ENCODE data around the gene MYL6.

Gene MYL6

GRCh38 chr12:56129942-56130495, 28.1 kb upstream of the MYL6 start:
- TF ChIP-seq REST (IDR thresholded peaks at IDR 0.05; ENCODE audit: low read depth) (no peak), TEAD4 (IDR thresholded peaks at IDR 0.05) (no peak), FOXM1 (IDR thresholded peaks at IDR 0.05; ENCODE audit: borderline replicate concordance, low read depth) (no peak), TCF12 (IDR thresholded peaks at IDR 0.05; ENCODE audit: low read depth) (no peak), RAD21 (IDR thresholded peaks at IDR 0.05; ENCODE audit: low read depth) (no peak), USF1 (IDR thresholded peaks at IDR 0.05) (no peak), NFIC (IDR thresholded peaks at IDR 0.05) (no peak), CREB1 (IDR thresholded peaks at IDR 0.05; ENCODE audit: low read depth) (no peak), MAX (IDR thresholded peaks at IDR 0.05) (no peak), ZBTB7A (IDR thresholded peaks at IDR 0.05; ENCODE audit: low read depth) (no peak), EGR1 (IDR thresholded peaks at IDR 0.05) (no peak), YY1 (IDR thresholded peaks at IDR 0.05; ENCODE audit: low read depth) (no peak), TAF1 (IDR thresholded peaks at IDR 0.05; ENCODE audit: low read depth) (no peak), EP300 (IDR thresholded peaks at IDR 0.05; ENCODE audit: borderline replicate concordance) (no peak), CEBPB (IDR thresholded peaks at IDR 0.05) (no peak)

GRCh38 chr12:56130876-56131275, 27.3 kb upstream of the MYL6 start:
- TF ChIP-seq RAD21 (IDR thresholded peaks at IDR 0.05; ENCODE audit: low read depth) (no peak), MAX (IDR thresholded peaks at IDR 0.05) (no peak), CEBPB (IDR thresholded peaks at IDR 0.05) (no peak)

- TF ChIP-seq TAF1 (IDR thresholded peaks at IDR 0.05; ENCODE audit: low read depth), result no peak
- TF ChIP-seq YY1 (IDR thresholded peaks at IDR 0.05; ENCODE audit: low read depth), result no peak
- no peak for TF ChIP-seq ZBTB7A (IDR thresholded peaks at IDR 0.05; ENCODE audit: low read depth)
- no peak for TF ChIP-seq FOXM1 (IDR thresholded peaks at IDR 0.05; ENCODE audit: borderline replicate concordance, low read depth)
- TF ChIP-seq MAX (IDR thresholded peaks at IDR 0.05), result no peak
- no peak for TF ChIP-seq NFIC (IDR thresholded peaks at IDR 0.05)
- no peak for TF ChIP-seq RAD21 (IDR thresholded peaks at IDR 0.05; ENCODE audit: low read depth)
- no peak for TF ChIP-seq TCF12 (IDR thresholded peaks at IDR 0.05; ENCODE audit: low read depth)
- TF ChIP-seq CREB1 (IDR thresholded peaks at IDR 0.05; ENCODE audit: low read depth), result no peak
- no peak for TF ChIP-seq TEAD4 (IDR thresholded peaks at IDR 0.05)
- no peak for TF ChIP-seq EGR1 (IDR thresholded peaks at IDR 0.05)
- no peak for TF ChIP-seq EP300 (IDR thresholded peaks at IDR 0.05; ENCODE audit: borderline replicate concordance)
- no peak for TF ChIP-seq CEBPB (IDR thresholded peaks at IDR 0.05)
These were observed 23.3 kb upstream of the MYL6 start for GRCh38 chr12:56134897-56135296.

GRCh38 chr12:56137853-56138571, 20.1 kb upstream of the MYL6 start:
- TF ChIP-seq ZBTB7A (IDR thresholded peaks at IDR 0.05; ENCODE audit: low read depth) (no peak), TAF1 (IDR thresholded peaks at IDR 0.05; ENCODE audit: low read depth) (no peak), YY1 (IDR thresholded peaks at IDR 0.05; ENCODE audit: low read depth) (no peak), RAD21 (IDR thresholded peaks at IDR 0.05; ENCODE audit: low read depth) (no peak), MAX (IDR thresholded peaks at IDR 0.05) (no peak), NFIC (IDR thresholded peaks at IDR 0.05) (no peak), EP300 (IDR thresholded peaks at IDR 0.05; ENCODE audit: borderline replicate concordance) (no peak), TEAD4 (IDR thresholded peaks at IDR 0.05) (no peak), REST (IDR thresholded peaks at IDR 0.05; ENCODE audit: low read depth) (no peak), USF1 (IDR thresholded peaks at IDR 0.05) (no peak), CREB1 (IDR thresholded peaks at IDR 0.05; ENCODE audit: low read depth) (no peak)

Measured in Ishikawa (cell line).